Hepatocyte (in vitro differentiated cells): ENCODE data around the gene PYGL. TPM values are rescaled to one million over a fixed set of nuclear protein-coding genes. Genes with fewer than 3 reads are reported as not detected.

Experiments
- DNase-seq: peaks from one replicate; pipeline ENCODE4 v3.0.0-alpha.2; 2016; ENCODE audit warnings: low spot score
- H2AFZ ChIP-seq: fragments of 200-600 bp; sonication (generic); 2 replicates; pipeline ENCODE4 v1.6.0; 2016; ENCODE audit warnings: antibody characterized with exemption, mild to moderate bottlenecking
- H3K27ac ChIP-seq: fragments of 200-600 bp; sonication (generic); 2 replicates; pipeline ENCODE4 v1.5.1; 2016; ENCODE audit warnings: mild to moderate bottlenecking
- H3K27me3 ChIP-seq: fragments of 200-600 bp; sonication (generic); 2 replicates; pipeline ENCODE4 v1.6.1; 2016
- H3K36me3 ChIP-seq: fragments of 200-600 bp; sonication (generic); replicated peaks from 2 replicates; pipeline ENCODE4 v1.5.1; 2016; ENCODE audit warnings: low read depth; ENCODE audit not compliant: insufficient read depth
- H3K4me1 ChIP-seq: fragments of 200-600 bp; sonication (generic); 2 replicates; pipeline ENCODE4 v1.5.1; 2016; ENCODE audit warnings: mild to moderate bottlenecking, moderate library complexity; ENCODE audit not compliant: insufficient read depth
- H3K4me2 ChIP-seq: fragments of 200-600 bp; sonication (generic); 2 replicates; pipeline ENCODE4 v1.6.0; 2016
- H3K4me3 ChIP-seq: fragments of 200-600 bp; sonication (generic); 2 replicates; pipeline ENCODE4 v1.5.1; 2016; ENCODE audit warnings: mild to moderate bottlenecking
- H3K79me2 ChIP-seq: fragments of 200-600 bp; sonication (generic); 2 replicates; pipeline ENCODE4 v1.6.0; 2017; ENCODE audit warnings: mild to moderate bottlenecking
- H3K9me2 ChIP-seq: fragments of 200-600 bp; sonication (generic); replicated peaks from 2 replicates; pipeline ENCODE4 v1.6.0; 2017; ENCODE audit warnings: mild to moderate bottlenecking; ENCODE audit not compliant: insufficient read depth
- H3K9me3 ChIP-seq: fragments of 200-600 bp; sonication (generic); 2 replicates; pipeline ENCODE4 v1.5.1; 2016; ENCODE audit warnings: low read depth, mild to moderate bottlenecking
- H4K20me1 ChIP-seq: fragments of 200-600 bp; sonication (generic); 2 replicates; pipeline ENCODE4 v1.6.0; 2016; ENCODE audit warnings: mild to moderate bottlenecking; ENCODE audit not compliant: insufficient read depth, poor library complexity, severe bottlenecking
- CTCF ChIP-seq: fragments of 200-600 bp; sonication (generic); IDR thresholded peaks from 2 replicates; pipeline ENCODE4 v1.5.1; 2016; ENCODE audit warnings: antibody characterized with exemption, mild to moderate bottlenecking; ENCODE audit not compliant: poor library complexity
- EZH2 ChIP-seq: fragments of 200-600 bp; sonication (generic); IDR thresholded peaks from 2 replicates; pipeline ENCODE4 v1.6.1; 2016; ENCODE audit warnings: antibody characterized with exemption, mild to moderate bottlenecking, borderline replicate concordance
- EZH2phosphoT487 ChIP-seq: fragments of 200-600 bp; sonication (generic); IDR thresholded peaks from one replicate; pipeline ENCODE4 v1.6.1; 2018; ENCODE audit warnings: antibody characterized with exemption, mild to moderate bottlenecking, low read depth, moderate library complexity; ENCODE audit not compliant: unreplicated experiment, severe bottlenecking
- WGBS: methylation state at CpG from one replicate; pipeline ENCODE4 v1.1.6; 2016; ENCODE audit warnings: low lambda C conversion rate; ENCODE audit errors: missing lambda C conversion rate; 5-methylcytosine and 5-hydroxymethylcytosine counted together
- polyA plus RNA-seq: library from polyadenylated mRNA; unstranded; fragments of >200 nt; fragmentation: Nextera tagmentation; extraction: Ambion mirVana; gene quantifications from 2 replicates; pipeline ENCODE4 v1.2.1, GENCODE V29; 2016
- total RNA-seq: library from RNA; depleted of rRNA; stranded (reverse); fragments of >200 nt; gene quantifications from 2 replicates; pipeline ENCODE4 v1.2.3, GENCODE V29; 2014

Gene PYGL
- total and polyA plus RNA-seq, 2 experiments from 2014 or later, result 37.9 to 51.6 TPM

- Histone ChIP-seq H4K20me1 (no peaks in the 10 kb centered on the region), H3K79me2 (no peaks in the 10 kb centered on the region), H3K4me1 (no peaks in the 10 kb centered on the region), H3K4me2 (no peak overlapping the region), H3K4me3 (no peak overlapping the region), H2AFZ (no peak overlapping the region), H3K9me3 (no peaks in the 10 kb centered on the region), H3K27ac (no peak overlapping the region), H3K27me3 (no peaks in the 10 kb centered on the region), H3K9me2 (no peaks in the 10 kb centered on the region), H3K36me3 (no peaks in the 10 kb centered on the region)
- WGBS, result 49% methylated on average over 5 of the region's 5 CpGs
- TF ChIP-seq EZH2, result no peak
- TF ChIP-seq EZH2phosphoT487, result no peak
- TF ChIP-seq CTCF, result no peak
- DNase-seq, result no peak
Observed at GRCh38 chr14:50892255-50892654, 52.0 kb downstream of the PYGL start.

DNA sequence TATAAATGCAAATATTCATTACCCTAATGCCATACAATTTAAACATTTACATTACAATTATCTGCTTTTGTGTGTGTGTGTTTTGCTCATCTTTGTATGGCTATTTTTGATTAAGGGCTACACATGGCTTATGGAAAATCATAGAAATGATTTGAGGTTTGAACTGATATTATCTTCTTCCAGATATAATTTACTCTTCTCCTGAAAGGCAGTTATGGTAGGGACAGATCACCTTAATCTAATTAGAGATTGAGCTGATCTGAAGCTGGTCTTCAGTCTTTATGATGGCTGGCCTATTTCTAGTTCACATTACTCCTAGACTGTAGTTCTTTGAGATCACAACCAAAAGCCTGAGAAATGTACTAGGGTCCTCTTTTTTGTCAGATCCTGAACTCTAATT, 56.8 kb downstream of the PYGL start:
- Histone ChIP-seq H3K4me1 (no peaks in the 10 kb centered on the region), H3K9me3 (no peaks in the 10 kb centered on the region), H4K20me1 (no peaks in the 10 kb centered on the region), H3K27ac (no peak overlapping the region), H2AFZ (no peak overlapping the region), H3K4me3 (no peak overlapping the region), H3K36me3 (no peaks in the 10 kb centered on the region), H3K79me2 (no peaks in the 10 kb centered on the region), H3K27me3 (peaks cover 7% of the 10 kb centered on the region), H3K9me2 (no peaks in the 10 kb centered on the region), H3K4me2 (no peak overlapping the region)
- DNase-seq, result no peak
- no peak for TF ChIP-seq CTCF
- no peak for TF ChIP-seq EZH2
- TF ChIP-seq EZH2phosphoT487, result no peak

DNA sequence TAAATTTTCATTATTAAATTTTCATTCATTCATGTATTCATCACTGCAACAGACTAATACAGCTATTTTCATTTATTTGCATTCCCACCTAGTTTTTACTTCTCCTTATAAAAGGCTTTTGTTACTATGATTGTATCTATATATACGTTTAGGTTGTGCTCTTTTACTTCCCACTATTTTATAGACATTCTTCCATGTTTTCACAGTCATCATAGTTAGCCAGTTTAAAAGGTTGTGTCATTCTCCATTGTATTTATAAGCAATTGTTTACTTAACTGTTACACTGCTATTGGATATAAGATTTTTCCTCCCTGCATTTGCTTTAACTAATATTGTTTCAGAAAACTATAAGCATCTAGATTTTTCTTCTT, 60.5 kb downstream of the PYGL start:
- Histone ChIP-seq H2AFZ (no peak overlapping the region), H3K36me3 (no peaks in the 10 kb centered on the region), H3K9me3 (no peaks in the 10 kb centered on the region), H3K4me1 (no peaks in the 10 kb centered on the region), H3K27me3 (peaks cover 7% of the 10 kb centered on the region), H3K4me3 (no peak overlapping the region), H4K20me1 (no peaks in the 10 kb centered on the region), H3K79me2 (no peaks in the 10 kb centered on the region), H3K27ac (no peak overlapping the region), H3K4me2 (no peak overlapping the region), H3K9me2 (no peaks in the 10 kb centered on the region)
- 64% methylated on average over 1 of the region's 1 CpG for WGBS
- DNase-seq, result no peak
- TF ChIP-seq EZH2phosphoT487, result no peak

DNA sequence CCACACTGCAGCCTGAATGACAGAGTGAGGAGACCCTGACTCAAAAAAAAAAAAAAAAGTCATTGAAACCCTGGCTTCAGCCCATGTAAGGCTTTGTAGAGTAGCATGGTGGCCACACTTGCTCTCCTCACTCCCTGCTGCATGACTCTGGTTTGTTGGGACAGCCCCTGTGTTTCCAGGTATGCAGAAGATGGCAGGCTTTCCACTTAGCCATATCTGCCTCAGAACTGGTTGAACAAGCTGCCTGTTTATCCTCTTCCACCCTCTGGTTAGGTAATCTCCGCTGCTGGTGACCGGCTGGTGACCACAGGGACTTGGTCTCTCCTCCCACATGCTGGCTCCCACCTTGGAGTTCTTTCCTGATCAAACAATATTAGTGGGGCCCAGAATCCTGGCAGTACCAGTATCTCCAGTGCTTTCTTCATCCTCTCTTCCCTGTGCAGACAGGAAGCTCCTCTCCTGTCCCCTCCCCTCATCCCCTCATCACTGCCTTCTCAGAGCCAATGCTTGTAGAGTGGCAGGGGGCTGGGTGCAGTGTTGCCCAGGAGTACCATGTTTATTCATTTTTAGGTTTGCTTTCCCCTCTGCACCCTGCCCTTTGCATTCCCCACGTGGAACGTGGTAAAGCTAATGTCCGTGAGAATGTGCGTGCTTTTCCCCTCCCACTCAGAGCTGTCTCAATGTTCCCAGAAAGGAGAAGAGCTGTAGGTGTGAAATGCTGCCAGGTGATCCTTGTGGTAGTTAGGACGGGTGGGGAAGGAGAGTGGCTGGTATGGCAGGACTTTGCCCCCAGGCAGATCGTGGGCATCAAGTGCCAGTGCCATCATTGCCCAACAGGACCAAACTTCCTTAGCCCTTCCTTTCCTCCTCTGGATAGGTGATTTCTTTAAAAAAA, 61.1 kb downstream of the PYGL start:
- no peak overlapping the region for H3K27ac ChIP-seq
- peaks cover 7% of the 10 kb centered on the region for H3K27me3 ChIP-seq
- no peak overlapping the region for H2AFZ ChIP-seq
- no peak overlapping the region for H3K4me2 ChIP-seq
- H3K4me3 ChIP-seq, result no peak overlapping the region
- WGBS, result 70% methylated on average over 8 of the region's 8 CpGs
- no peaks in the 10 kb centered on the region for H3K36me3 ChIP-seq
- H3K9me3 ChIP-seq, result no peaks in the 10 kb centered on the region
- no peaks in the 10 kb centered on the region for H3K79me2 ChIP-seq
- TF ChIP-seq EZH2 (no peak), EZH2phosphoT487 (no peak), CTCF (no peak)
- no peaks in the 10 kb centered on the region for H4K20me1 ChIP-seq
- H3K4me1 ChIP-seq, result no peaks in the 10 kb centered on the region
- no peaks in the 10 kb centered on the region for H3K9me2 ChIP-seq
- DNase-seq, result no peak
